ENCODE measurements around the gene MOB1B.
"Not testable (repeated sequence)": the region's sequence is repeated elsewhere in the genome, so short reads cannot be mapped to it uniquely, and the experiment has no call there.

- not testable (repeated sequence) for TF ChIP-seq CTCF, POLR2A, POLR2AphosphoS5 (IDR thresholded peaks at IDR 0.05)
Measured at GRCh38 chr4:70999639-71000038, 97.5 kb downstream of the MOB1B start.
